ENCODE data around the gene G2E3. TPM values are rescaled to one million over a fixed set of nuclear protein-coding genes. Genes with fewer than 3 reads are reported as not detected.
"Not testable (repeated sequence)": the region's sequence is repeated elsewhere in the genome, so short reads cannot be mapped to it uniquely, and the experiment has no call there.

Gene G2E3
- total and polyA plus RNA-seq, 7 donors, result 3.5 to 13.0 (median 6.7) TPM

GRCh38 chr14:30569903-30570226 lies 10.9 kb downstream of the G2E3 start:
- Histone ChIP-seq H3K9me3 (no peaks in the 10 kb centered on the region), H3K27ac (no peak overlapping the region), H3K27me3 (no peaks in the 10 kb centered on the region), H3K36me3 (no peaks in the 10 kb centered on the region), H3K4me1 (peaks cover 0 to 14% (median 7%) of the 10 kb centered on the region in 4 donors), H3K4me3 (no peak overlapping the region)
- DNase-seq, result no peak
- intact Hi-C loops (cut with DNase I), result no loop called here
- WGBS, 2 donors, result 86 to 88% methylated on average over 1 of the region's 1 CpG
- no peak for TF ChIP-seq EP300 (IDR thresholded peaks at IDR 0.05)
- TF ChIP-seq POLR2A (IDR thresholded peaks at IDR 0.05), result no peak
- no peak for TF ChIP-seq POLR2AphosphoS5 (IDR thresholded peaks at IDR 0.05)
- TF ChIP-seq CTCF (IDR thresholded peaks at IDR 0.05), result no peak

GRCh38 chr14:30572237-30572636 lies 13.3 kb downstream of the G2E3 start:
- no peak for TF ChIP-seq EP300 (IDR thresholded peaks at IDR 0.05)
- no peak for TF ChIP-seq POLR2A (IDR thresholded peaks at IDR 0.05)
- no peak for TF ChIP-seq POLR2AphosphoS5 (IDR thresholded peaks at IDR 0.05)
- no peak for TF ChIP-seq CTCF (IDR thresholded peaks at IDR 0.05)
- Histone ChIP-seq H3K36me3 (no peaks in the 10 kb centered on the region), H3K4me3 (no peak overlapping the region), H3K4me1 (peaks cover 0 to 16% (median 7%) of the 10 kb centered on the region in 4 donors), H3K9me3 (no peaks in the 10 kb centered on the region), H3K27ac (no peak overlapping the region), H3K27me3 (no peaks in the 10 kb centered on the region)
- intact Hi-C loops (cut with DNase I), result no loop called here
- DNase-seq, result no peak
- WGBS, 2 donors, result 58 to 85% methylated on average over 3 of the region's 3 CpGs

- intact Hi-C loops (cut with DNase I), result no loop called here
- Histone ChIP-seq H3K4me1 (peaks cover 0 to 21% (median 7%) of the 10 kb centered on the region in 4 donors), H3K9me3 (no peaks in the 10 kb centered on the region), H3K27me3 (no peaks in the 10 kb centered on the region), H3K4me3 (no peak overlapping the region), H3K27ac (no peak overlapping the region), H3K36me3 (no peaks in the 10 kb centered on the region)
- 96 to 97% methylated on average over 1 of the region's 1 CpG for WGBS, 2 donors
- DNase-seq, result no peak
- no peak for TF ChIP-seq POLR2AphosphoS5 (IDR thresholded peaks at IDR 0.05)
- TF ChIP-seq CTCF (IDR thresholded peaks at IDR 0.05), result no peak
- no peak for TF ChIP-seq POLR2A (IDR thresholded peaks at IDR 0.05)
- TF ChIP-seq EP300 (IDR thresholded peaks at IDR 0.05), result no peak
These were observed 13.8 kb downstream of the G2E3 start for GRCh38 chr14:30572771-30573170.

GRCh38 chr14:30573226-30573814 lies 14.4 kb downstream of the G2E3 start:
- no peak for TF ChIP-seq CTCF (IDR thresholded peaks at IDR 0.05)
- no peak for TF ChIP-seq POLR2AphosphoS5 (IDR thresholded peaks at IDR 0.05)
- TF ChIP-seq EP300 (IDR thresholded peaks at IDR 0.05), result no peak
- no peak for TF ChIP-seq POLR2A (IDR thresholded peaks at IDR 0.05)
- Histone ChIP-seq H3K9me3 (no peaks in the 10 kb centered on the region), H3K4me1 (peaks cover 0 to 21% (median 7%) of the 10 kb centered on the region in 4 donors), H3K27me3 (no peaks in the 10 kb centered on the region), H3K4me3 (no peak overlapping the region), H3K36me3 (no peaks in the 10 kb centered on the region), H3K27ac (no peak overlapping the region)
- DNase-seq, result no peak
- WGBS, 2 donors, result 84 to 87% methylated on average over 5 of the region's 5 CpGs
- intact Hi-C loops (cut with DNase I), result no loop called here

- Histone ChIP-seq H3K36me3 (no peaks in the 10 kb centered on the region), H3K4me1 (peaks cover 0 to 21% (median 7%) of the 10 kb centered on the region in 4 donors), H3K27ac (no peak overlapping the region), H3K9me3 (no peaks in the 10 kb centered on the region), H3K4me3 (no peak overlapping the region), H3K27me3 (no peaks in the 10 kb centered on the region)
- intact Hi-C loops (cut with DNase I), result no loop called here
- TF ChIP-seq EP300 (IDR thresholded peaks at IDR 0.05) (no peak), POLR2AphosphoS5 (IDR thresholded peaks at IDR 0.05) (no peak), CTCF (IDR thresholded peaks at IDR 0.05) (no peak), POLR2A (IDR thresholded peaks at IDR 0.05) (no peak)
- WGBS, 2 donors, result 74 to 80% methylated on average over 2 of the region's 2 CpGs
- no peak for DNase-seq
These were observed 15.0 kb downstream of the G2E3 start for GRCh38 chr14:30573966-30574365.

GRCh38 chr14:30574777-30575176 lies 15.8 kb downstream of the G2E3 start:
- H3K36me3 ChIP-seq; H3K9me3 ChIP-seq; H3K27me3 ChIP-seq; DNase-seq; H3K27ac ChIP-seq; intact Hi-C loops (cut with DNase I); H3K4me3 ChIP-seq: not testable (repeated sequence)
- peaks cover 0 to 18% (median 7%) of the 10 kb centered on the region in 4 donors for H3K4me1 ChIP-seq
- 92% methylated on average over 3 of the region's 3 CpGs for WGBS, 2 donors

GRCh38 chr14:30576333-30576732 lies 17.4 kb downstream of the G2E3 start:
- H3K4me3 ChIP-seq; H3K27me3 ChIP-seq; intact Hi-C loops (cut with DNase I); H3K9me3 ChIP-seq; DNase-seq; H3K27ac ChIP-seq; H3K36me3 ChIP-seq: not testable (repeated sequence)
- WGBS, 2 donors, result 97 to 99% methylated on average over 1 of the region's 1 CpG
- peaks cover 0 to 16% (median 0%) of the 10 kb centered on the region in 4 donors for H3K4me1 ChIP-seq

Measured in sigmoid colon (tissue), 7 donors.